Measurements from ENCODE around the gene HYKK. TPM values are rescaled to one million over a fixed set of nuclear protein-coding genes. Genes with fewer than 3 reads are reported as not detected.
A peak's percentile ranks its signal among the peaks of the same experiment; 100 is the strongest.

Gene HYKK
- total and polyA plus RNA-seq, 10 donors = 1.1 to 4.7 (median 2.0) TPM

DNA sequence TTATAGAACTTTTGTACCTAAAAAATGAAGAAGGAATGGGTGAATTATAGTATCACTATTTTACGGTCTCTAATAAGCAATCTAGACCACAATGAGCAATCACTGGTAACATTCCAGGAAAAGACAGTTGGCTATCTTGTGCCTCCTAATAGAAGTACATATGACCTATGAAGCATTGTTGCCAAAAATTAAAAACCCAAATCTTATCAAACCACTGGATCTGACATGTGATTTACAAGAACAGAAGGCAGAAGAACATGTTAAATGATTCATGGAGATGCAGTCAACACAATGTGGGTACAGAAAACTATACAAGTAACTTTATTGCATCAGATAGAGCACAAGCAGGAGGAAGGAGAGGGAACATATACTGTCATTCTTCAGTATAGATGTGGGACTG, 14.5 kb upstream of the HYKK start:
- intact Hi-C loops (cut with DNase I; ENCODE audit: low total_unique reads) = no loop called here
- Histone ChIP-seq H3K4me1 (no peaks in the 10 kb centered on the region), H3K27ac (no peak overlapping the region), H3K4me3 (no peak overlapping the region), H3K9me3 (no peaks in the 10 kb centered on the region), H3K36me3 (peaks cover 3 to 100% (median 93%) of the 10 kb centered on the region in 6 donors), H3K27me3 (replicated peaks in 1 of 7) (no peaks in the 10 kb centered on the region)
- WGBS, 5 donors = 71 to 91% (median 87%) methylated on average over 1 of the region's 1 CpG
- no peak for DNase-seq
- TF ChIP-seq POLR2AphosphoS5 (IDR thresholded peaks at IDR 0.05) = no peak
- TF ChIP-seq, protein P1, sequence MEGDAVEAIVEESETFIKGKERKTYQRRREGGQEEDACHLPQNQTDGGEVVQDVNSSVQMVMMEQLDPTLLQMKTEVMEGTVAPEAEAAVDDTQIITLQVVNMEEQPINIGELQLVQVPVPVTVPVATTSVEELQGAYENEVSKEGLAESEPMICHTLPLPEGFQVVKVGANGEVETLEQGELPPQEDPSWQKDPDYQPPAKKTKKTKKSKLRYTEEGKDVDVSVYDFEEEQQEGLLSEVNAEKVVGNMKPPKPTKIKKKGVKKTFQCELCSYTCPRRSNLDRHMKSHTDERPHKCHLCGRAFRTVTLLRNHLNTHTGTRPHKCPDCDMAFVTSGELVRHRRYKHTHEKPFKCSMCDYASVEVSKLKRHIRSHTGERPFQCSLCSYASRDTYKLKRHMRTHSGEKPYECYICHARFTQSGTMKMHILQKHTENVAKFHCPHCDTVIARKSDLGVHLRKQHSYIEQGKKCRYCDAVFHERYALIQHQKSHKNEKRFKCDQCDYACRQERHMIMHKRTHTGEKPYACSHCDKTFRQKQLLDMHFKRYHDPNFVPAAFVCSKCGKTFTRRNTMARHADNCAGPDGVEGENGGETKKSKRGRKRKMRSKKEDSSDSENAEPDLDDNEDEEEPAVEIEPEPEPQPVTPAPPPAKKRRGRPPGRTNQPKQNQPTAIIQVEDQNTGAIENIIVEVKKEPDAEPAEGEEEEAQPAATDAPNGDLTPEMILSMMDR (IDR thresholded peaks at IDR 0.05 in 8 of 11, conservative IDR thresholded peaks at IDR 0.05 in 3 of 11) = no peak
- no peak for TF ChIP-seq POLR2A (IDR thresholded peaks at IDR 0.05)

- WGBS, 5 donors = 74 to 98% (median 96%) methylated on average over 4 of the region's 4 CpGs
- Histone ChIP-seq H3K9me3 (peaks cover 0 to 9% (median 4%) of the 10 kb centered on the region in 8 donors), H3K27me3 (replicated peaks in 1 of 7) (peaks cover 0 to 7% (median 0%) of the 10 kb centered on the region in 7 donors), H3K27ac (no peak overlapping the region), H3K4me3 (no peak overlapping the region), H3K4me1 (peaks cover 0 to 7% (median 4%) of the 10 kb centered on the region in 6 donors), H3K36me3 (peaks cover 3 to 54% (median 35%) of the 10 kb centered on the region in 6 donors)
- DNase-seq = no peak
- intact Hi-C loops (cut with DNase I; ENCODE audit: low total_unique reads) = no loop called here
- TF ChIP-seq POLR2A (IDR thresholded peaks at IDR 0.05) (no peak), POLR2AphosphoS5 (IDR thresholded peaks at IDR 0.05) (no peak)
- TF ChIP-seq, protein P1 (IDR thresholded peaks at IDR 0.05 in 8 of 11, conservative IDR thresholded peaks at IDR 0.05 in 3 of 11) = no peak
Observed at GRCh38 chr15:78501857-78502256, 5.5 kb upstream of the HYKK start.

- H3K4me3 ChIP-seq = no peak overlapping the region
- 94 to 98% (median 97%) methylated on average over 2 of the region's 2 CpGs for WGBS, 5 donors
- peaks cover 0 to 9% (median 4%) of the 10 kb centered on the region in 8 donors for H3K9me3 ChIP-seq
- H3K4me1 ChIP-seq = peaks cover 0 to 14% (median 7%) of the 10 kb centered on the region in 6 donors
- peaks cover 0 to 15% (median 0%) of the 10 kb centered on the region in 7 donors for H3K27me3 ChIP-seq (replicated peaks in 1 of 7)
- TF ChIP-seq, protein P1 (IDR thresholded peaks at IDR 0.05 in 8 of 11, conservative IDR thresholded peaks at IDR 0.05 in 3 of 11) = no peak
- TF ChIP-seq POLR2AphosphoS5 (IDR thresholded peaks at IDR 0.05) = no peak
- TF ChIP-seq POLR2A (IDR thresholded peaks at IDR 0.05) = no peak
- no peak for DNase-seq
- intact Hi-C loops (cut with DNase I; ENCODE audit: low total_unique reads) = no loop called here
- no peak overlapping the region for H3K27ac ChIP-seq
- H3K36me3 ChIP-seq = peaks cover 3 to 46% (median 28%) of the 10 kb centered on the region in 6 donors
Observed at GRCh38 chr15:78502641-78503040, 4.7 kb upstream of the HYKK start.

DNA sequence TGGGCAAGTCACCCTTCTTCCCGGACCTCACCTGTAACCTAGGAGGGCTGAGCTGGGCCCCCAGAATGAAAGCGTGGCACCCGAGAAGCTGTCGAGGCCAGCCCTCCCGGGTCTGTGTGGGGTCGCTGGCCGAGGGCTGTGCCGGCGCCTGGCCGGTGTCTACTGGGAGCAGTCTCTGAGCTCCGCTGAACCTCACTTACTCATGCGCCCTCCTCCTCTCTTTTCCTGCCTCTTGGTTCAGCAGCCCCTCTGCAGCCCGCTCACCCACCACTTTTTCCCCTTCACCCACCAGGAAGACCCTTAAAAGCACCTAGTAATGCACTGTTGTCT, 419 bp downstream of the HYKK start:
- intact Hi-C loops (cut with DNase I; ENCODE audit: low total_unique reads) = no loop called here
- H3K9me3 ChIP-seq = no peaks in the 10 kb centered on the region
- peaks cover 0 to 23% (median 15%) of the 10 kb centered on the region in 6 donors for H3K4me1 ChIP-seq
- TF ChIP-seq, protein P1 (IDR thresholded peaks at IDR 0.05 in 8 of 11, conservative IDR thresholded peaks at IDR 0.05 in 3 of 11) = peak in 1 of 11 experiments; percentile 0
- TF ChIP-seq POLR2AphosphoS5 (IDR thresholded peaks at IDR 0.05) = no peak
- DNase-seq = no peak
- H3K27ac ChIP-seq = peak overlapping the region in 5 of 8 donors; percentile 33 to 70 (median 65)
- no peaks in the 10 kb centered on the region for H3K36me3 ChIP-seq
- peaks cover 0 to 31% (median 0%) of the 10 kb centered on the region in 7 donors for H3K27me3 ChIP-seq (replicated peaks in 1 of 7)
- H3K4me3 ChIP-seq = peak overlapping the region; percentile 60 to 89 (median 78)
- WGBS, 5 donors = 1 to 3% (median 2%) methylated on average over 9 to 13 of the region's 13 CpGs
